Activated CD4-positive, alpha-beta T cell treated with anti-CD3 and anti-CD28 coated beads for 24 hours (primary cell): ENCODE data around the gene BLM.
"Not testable (repeated sequence)": the region's sequence is repeated elsewhere in the genome, so short reads cannot be mapped to it uniquely, and the experiment has no call there.

Experiments
- DNase-seq, 2 donors: peaks; one replicate each; pipeline ENCODE4 v3.0.0-alpha.2; 2020; ENCODE audit warnings: low read depth in 2 of 2

The BLM gene

DNA sequence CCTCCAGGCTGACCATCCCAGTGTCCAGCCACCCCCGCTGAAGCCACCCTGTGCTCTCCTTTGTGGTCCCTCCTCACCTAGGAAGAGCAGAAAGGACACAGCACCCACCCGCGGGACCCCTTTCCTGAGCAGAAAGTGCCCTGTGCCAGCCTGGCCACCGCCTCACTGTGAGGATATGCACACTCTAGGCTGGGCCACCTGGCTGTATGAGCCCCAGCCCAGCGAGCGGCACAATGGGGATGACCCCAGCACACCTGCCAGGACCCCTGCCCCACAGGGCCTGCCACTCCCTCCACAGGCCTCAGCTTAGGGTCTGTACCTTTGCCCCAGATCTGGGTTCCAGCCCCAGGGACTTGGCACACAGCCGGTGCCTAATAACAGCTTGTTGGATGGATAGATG is 103.3 kb downstream of the BLM start:
- no peak for DNase-seq

GRCh38 chr15:90822204-90822955 is 105.2 kb downstream of the BLM start:
- DNase-seq = no peak

GRCh38 chr15:90823455-90823974 is 106.4 kb downstream of the BLM start:
- DNase-seq = no peak

DNA sequence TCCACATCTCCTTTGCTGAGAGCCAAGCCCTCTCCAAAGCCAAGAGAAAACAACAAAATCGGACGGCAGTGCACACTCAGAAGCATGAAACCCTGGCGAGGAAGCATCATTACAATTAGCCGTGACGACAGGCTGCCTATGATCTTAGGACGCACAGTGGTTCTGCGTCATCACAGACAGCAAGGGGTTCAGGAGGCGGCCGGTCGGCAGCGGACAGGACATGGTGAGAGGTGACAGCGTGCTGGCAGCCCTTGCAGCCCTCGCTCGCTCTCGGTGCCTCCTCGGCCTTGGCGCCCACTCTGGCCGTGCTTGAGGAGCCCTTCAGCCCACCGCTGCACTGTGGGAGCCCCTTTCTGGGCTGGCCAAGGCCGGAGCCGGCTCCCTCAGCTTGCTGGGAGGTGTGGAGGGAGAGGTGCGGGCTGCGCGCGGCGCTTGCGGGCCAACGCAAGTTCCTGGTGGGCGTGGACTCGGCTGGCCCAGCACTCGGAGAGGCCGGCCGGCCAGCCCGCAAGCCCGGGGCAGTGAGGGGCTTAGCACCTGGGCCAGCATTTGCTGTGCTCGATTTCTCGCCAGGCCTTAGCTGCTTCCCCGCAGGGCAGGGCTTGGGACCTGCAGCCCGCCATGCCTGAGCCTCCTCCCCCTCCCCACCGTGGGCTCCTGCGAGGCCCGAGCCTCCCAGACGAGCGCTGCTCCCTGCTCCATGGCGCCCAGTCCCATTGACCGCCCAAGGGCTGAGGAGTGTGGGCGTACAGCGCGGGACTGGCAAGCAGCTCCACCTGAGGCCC is 108.2 kb downstream of the BLM start:
- DNase-seq = not testable (repeated sequence)

- DNase-seq = not testable (repeated sequence)
Measured at GRCh38 chr15:90826206-90826885, 109.2 kb downstream of the BLM start.

GRCh38 chr15:90826886-90827435 is 109.8 kb downstream of the BLM start:
- no peak for DNase-seq

DNA sequence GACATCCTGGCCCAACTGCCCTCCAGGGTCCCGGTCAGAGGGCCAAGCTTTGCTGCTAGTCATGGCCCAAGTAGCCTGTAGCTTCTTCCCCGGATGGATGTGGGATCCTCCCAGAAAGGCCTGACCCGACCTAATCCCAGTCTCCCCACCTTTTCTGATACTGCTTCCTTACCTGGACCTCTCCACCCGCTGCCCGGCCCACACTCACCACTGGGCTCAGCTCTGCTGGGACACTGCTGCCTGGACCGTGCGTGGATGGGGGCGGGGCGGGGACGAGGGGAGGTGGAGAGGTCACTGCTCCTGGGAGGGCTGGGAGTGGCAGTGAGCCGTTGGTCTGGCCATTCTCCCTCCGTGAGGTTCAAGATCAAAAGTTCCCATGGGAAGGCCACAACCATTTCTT is 111.0 kb downstream of the BLM start:
- DNase-seq = no peak

GRCh38 chr15:90829126-90829525 is 112.0 kb downstream of the BLM start:
- DNase-seq = no peak

DNA sequence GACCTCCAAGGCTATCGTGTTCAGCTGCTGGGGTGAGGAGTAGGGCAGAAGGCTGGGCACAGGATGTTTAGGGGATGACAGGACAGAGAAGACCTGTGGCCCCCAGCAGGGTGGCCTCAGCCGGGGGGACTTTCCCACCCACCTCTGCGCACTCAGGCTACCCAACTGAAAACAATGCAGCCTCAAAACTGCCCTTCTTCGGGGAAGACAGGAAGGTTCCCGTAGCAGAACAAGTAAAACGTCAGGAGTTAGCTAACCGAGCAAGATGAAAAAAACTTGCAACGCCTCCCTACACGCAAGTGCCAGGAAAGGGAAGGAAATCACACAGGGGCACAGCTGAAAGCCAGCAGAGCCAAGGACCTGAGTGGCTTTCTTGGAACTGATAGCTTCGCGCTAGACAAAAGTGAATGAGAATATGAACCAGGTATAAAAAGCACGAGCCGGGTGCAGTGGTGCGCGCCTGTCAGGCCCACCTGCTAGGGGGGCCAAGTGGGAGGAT is 112.8 kb downstream of the BLM start:
- DNase-seq = peak in 1 of 2 donors; percentile 48

DNA sequence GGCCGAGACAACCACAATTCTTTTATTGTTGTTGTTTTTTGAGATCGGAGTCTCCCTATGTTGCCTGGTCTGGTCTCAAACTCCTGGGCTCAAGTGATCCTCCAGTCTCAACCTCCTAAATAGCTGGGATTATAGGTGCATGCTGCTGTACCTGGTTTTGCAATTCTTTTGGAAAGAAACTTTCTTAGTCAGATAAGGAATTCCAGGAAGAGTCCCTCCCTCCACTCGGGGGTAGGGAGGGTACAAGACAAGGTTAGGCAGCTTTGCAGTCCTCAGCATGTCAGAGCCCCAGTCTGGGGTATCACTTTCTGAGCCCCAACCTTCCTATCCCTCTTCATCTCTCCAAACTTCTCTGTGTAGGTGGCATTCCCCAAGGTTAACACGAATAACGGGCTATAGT is 117.5 kb downstream of the BLM start:
- no peak for DNase-seq

- no peak for DNase-seq
Measured at GRCh38 chr15:90836296-90836871, 119.2 kb downstream of the BLM start.

DNA sequence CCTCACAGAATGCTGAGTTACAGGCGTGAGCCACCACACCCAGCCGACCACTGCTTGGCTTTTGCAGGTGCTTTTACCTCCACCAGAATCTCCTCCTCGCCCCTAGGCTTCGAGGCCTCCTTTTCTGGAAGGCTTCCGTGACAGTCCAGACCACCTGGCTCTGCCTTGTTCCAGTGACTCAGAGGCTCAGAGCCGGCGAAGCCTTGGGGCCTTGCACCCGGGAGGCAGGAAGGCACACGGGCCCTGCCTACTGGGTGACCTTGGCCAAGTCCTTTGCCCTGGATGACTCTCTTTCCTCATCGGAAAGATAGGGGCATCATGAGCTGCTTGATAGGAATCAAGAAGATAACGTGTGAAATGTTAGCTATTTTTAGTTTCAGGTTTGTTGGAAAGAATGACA is 119.9 kb downstream of the BLM start:
- no peak for DNase-seq

DNA sequence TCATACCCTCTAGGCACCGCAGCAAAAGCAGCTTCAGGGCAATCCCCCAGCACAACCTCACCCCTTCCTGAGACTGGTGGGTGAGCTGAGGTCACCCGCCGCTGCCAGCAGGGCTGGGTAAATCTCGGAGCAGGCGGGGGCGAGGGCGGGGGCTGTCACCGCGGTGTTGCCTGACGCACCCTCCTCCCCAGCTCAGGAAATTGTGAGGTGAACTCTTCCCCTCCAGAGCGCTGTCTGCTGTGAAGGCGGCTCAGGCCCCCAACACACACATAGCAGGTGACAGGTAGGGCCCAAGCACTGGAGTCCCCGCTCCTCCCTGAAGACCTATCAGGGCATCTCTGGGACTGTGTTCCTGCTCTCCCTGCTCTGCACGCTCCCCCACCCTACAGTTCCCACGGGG is 121.0 kb downstream of the BLM start:
- peak; percentile 68 to 84 for DNase-seq

DNA sequence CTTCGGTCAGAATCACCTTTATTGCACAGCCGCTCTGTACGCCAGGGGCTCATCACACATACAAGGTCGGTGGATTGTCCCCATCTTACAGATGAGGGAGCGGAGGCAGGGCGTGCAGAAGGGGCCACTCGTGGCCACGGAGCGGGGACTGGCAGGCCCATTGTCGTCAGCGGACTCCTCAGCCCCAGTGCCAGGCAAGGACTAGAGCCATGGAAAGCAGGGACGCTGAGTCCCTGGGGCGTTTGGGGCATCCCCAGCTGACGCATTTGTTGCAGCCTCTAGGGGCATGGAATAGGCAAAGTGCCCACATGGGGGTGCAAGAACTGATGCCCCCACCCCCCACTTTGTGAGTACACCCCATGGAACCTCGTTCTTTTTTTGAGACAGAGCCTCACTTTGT is 121.4 kb downstream of the BLM start:
- DNase-seq = no peak

DNA sequence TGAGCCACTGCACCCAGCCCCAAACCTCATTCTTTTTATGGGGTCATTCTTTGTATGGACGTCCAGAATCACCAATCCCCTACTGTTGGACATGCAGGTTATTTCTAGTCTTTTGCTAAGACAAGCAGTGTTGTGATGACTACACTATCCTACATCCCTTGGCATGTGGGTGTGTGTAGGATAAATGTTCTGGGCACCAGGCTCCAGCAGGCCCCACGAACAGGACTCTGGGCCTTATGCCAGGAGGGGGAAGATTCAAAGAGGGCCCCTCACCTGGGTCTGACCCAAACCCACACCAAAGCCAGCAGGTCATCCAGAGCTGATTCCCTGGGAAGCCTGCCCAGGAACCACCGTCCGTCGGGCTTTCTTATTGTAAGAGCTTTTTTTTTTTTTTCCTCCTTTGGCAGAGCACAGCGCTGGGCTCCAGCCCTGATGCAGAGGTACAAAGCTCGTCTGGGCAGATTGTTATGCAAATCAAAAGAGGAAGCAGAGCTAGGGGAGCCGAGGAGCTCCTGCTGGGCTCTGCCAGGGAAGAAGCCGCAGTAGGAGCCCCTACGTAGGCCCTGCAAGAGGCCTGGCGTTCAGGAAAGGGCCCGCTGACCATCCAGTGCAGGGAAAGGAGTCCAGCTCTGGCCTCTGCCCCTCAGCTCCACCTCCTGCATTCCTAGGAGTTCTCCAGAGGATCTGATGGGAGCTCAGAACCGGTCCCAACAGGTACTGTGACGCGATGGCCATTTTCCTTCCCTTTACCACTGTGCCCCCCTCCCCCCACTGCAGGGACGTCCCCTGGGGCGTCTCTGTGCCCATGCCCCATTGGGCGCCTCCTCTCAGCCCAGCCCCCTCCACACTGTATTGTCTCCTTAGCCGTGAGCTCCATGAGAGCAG is 122.3 kb downstream of the BLM start:
- no peak for DNase-seq

- no peak for DNase-seq
Measured at GRCh38 chr15:90840157-90840855, 123.2 kb downstream of the BLM start.

DNA sequence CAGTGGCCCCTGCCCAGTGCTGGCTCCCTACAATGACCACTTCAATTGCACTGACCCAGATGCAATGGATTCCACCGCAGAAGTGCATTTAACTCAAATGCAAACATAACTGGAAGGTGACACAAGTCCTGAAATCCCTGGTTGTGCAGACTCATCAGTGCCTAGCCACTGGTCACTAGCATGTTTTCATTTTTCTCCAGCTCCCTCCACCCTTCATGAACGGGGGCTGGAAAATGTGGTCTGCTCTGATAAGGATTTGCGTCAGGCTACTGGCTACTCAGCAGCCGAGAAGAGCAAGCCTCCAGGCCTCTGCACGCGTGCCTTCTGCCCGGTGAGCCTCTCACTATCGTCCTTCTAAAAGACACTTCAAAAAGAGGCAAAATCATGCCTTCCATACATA is 123.8 kb downstream of the BLM start:
- no peak for DNase-seq

- no peak for DNase-seq
Measured at GRCh38 chr15:90844696-90845095, 127.5 kb downstream of the BLM start.

GRCh38 chr15:90845201-90845949 is 128.2 kb downstream of the BLM start:
- no peak for DNase-seq
